Activated CD8-positive, alpha-beta memory T cell treated with anti-CD3 and anti-CD28 coated beads for 1 hour (primary cell): ENCODE measurements around the gene XPO5.

Source experiments
- DNase-seq, 2 donors: peaks; one replicate each; pipeline ENCODE4 v3.0.0-alpha.2; 2020; ENCODE audit warnings: low read depth in 1 of 2; ENCODE audit errors: extremely low read depth in 1 of 2

XPO5 gene

GRCh38 chr6:43520097-43520496, 55.7 kb downstream of the XPO5 start:
- no peak for DNase-seq

- no peak for DNase-seq
These were observed 58.1 kb downstream of the XPO5 start for GRCh38 chr6:43517505-43518357.

- peak; percentile 93 to 96 for DNase-seq
These were observed 58.9 kb downstream of the XPO5 start, which contains the start of the genes POLR1C and YIPF3 for GRCh38 chr6:43516697-43517504. Gene POLR1C (plus strand): TSS chr6:43517089. CDS start chr6:43517110, 21 bp downstream. Gene YIPF3 (minus strand): TSS chr6:43516926. CDS start chr6:43516807, 119 bp downstream.

GRCh38 chr6:43516367-43516696, 59.5 kb downstream of the XPO5 start:
- no peak for DNase-seq

- DNase-seq = no peak
These were observed 60.0 kb downstream of the XPO5 start for GRCh38 chr6:43515808-43516207.

- no peak for DNase-seq
These were observed 63.9 kb downstream of the XPO5 start for GRCh38 chr6:43511824-43512415.

GRCh38 chr6:43510827-43511163, 65.0 kb downstream of the XPO5 start:
- DNase-seq = no peak

GRCh38 chr6:43509984-43510826, 65.6 kb downstream of the XPO5 start, which contains the start of gene LRRC73:
Gene LRRC73 (minus strand): TSS chr6:43510346. CDS start chr6:43509785, 561 bp downstream.
- DNase-seq = peak; percentile 50 to 71

- no peak for DNase-seq
These were observed 66.5 kb downstream of the XPO5 start for GRCh38 chr6:43509142-43509983.

GRCh38 chr6:43508481-43509141, 67.2 kb downstream of the XPO5 start:
- no peak for DNase-seq

GRCh38 chr6:43506667-43507471, 69.0 kb downstream of the XPO5 start:
- DNase-seq = peak; percentile 44 to 62

- no peak for DNase-seq
These were observed 69.7 kb downstream of the XPO5 start for GRCh38 chr6:43506171-43506570.

GRCh38 chr6:43505718-43506117, 70.1 kb downstream of the XPO5 start:
- DNase-seq = no peak

GRCh38 chr6:43504756-43505593, 70.9 kb downstream of the XPO5 start:
- DNase-seq = no peak

- no peak for DNase-seq
These were observed 72.4 kb downstream of the XPO5 start for GRCh38 chr6:43503443-43503842.

GRCh38 chr6:43502666-43503065, 73.2 kb downstream of the XPO5 start:
- DNase-seq = no peak

GRCh38 chr6:43500921-43501320, 74.9 kb downstream of the XPO5 start:
- no peak for DNase-seq
